NCI-H1105 (cell line): ENCODE measurements around the gene APAF1.

Experiments used
- DNase-seq: peaks from one replicate; lab custom pipeline; 2025; lab: John Stamatoyannopoulos, UW

Gene APAF1

GRCh38 chr12:98671459-98671858 lies 26.4 kb downstream of the APAF1 start:
- no peak for DNase-seq

- no peak for DNase-seq
These were observed 29.8 kb downstream of the APAF1 start for GRCh38 chr12:98674841-98675240.

- no peak for DNase-seq
These were observed 33.3 kb downstream of the APAF1 start for GRCh38 chr12:98678236-98678945.

GRCh38 chr12:98678946-98679610 lies 34.0 kb downstream of the APAF1 start:
- DNase-seq: no peak

- DNase-seq: no peak
These were observed 34.5 kb downstream of the APAF1 start for GRCh38 chr12:98679611-98680005.

GRCh38 chr12:98684199-98684598 lies 39.1 kb downstream of the APAF1 start:
- DNase-seq: no peak

GRCh38 chr12:98686603-98687002 lies 41.5 kb downstream of the APAF1 start:
- DNase-seq: no peak

- no peak for DNase-seq
These were observed 46.3 kb downstream of the APAF1 start for GRCh38 chr12:98691351-98691750.

GRCh38 chr12:98696036-98696646 lies 51.1 kb downstream of the APAF1 start:
- DNase-seq: no peak

- DNase-seq: no peak
These were observed 52.1 kb downstream of the APAF1 start for GRCh38 chr12:98697209-98697608.

GRCh38 chr12:98698603-98699463 lies 53.7 kb downstream of the APAF1 start:
- DNase-seq: peak; percentile 60

- no peak for DNase-seq
These were observed 54.5 kb downstream of the APAF1 start for GRCh38 chr12:98699586-98699985.

- no peak for DNase-seq
These were observed 56.1 kb downstream of the APAF1 start for GRCh38 chr12:98701166-98701565.

- no peak for DNase-seq
These were observed 63.9 kb downstream of the APAF1 start for GRCh38 chr12:98709022-98709421.

- no peak for DNase-seq
These were observed 69.3 kb downstream of the APAF1 start for GRCh38 chr12:98714426-98714825.

- DNase-seq: no peak
These were observed 74.7 kb downstream of the APAF1 start for GRCh38 chr12:98719515-98720504.

GRCh38 chr12:98721204-98721702 lies 76.2 kb downstream of the APAF1 start:
- DNase-seq: no peak

- DNase-seq: no peak
These were observed 79.5 kb downstream of the APAF1 start for GRCh38 chr12:98724384-98725155.

- DNase-seq: peak; percentile 39
These were observed 80.6 kb downstream of the APAF1 start for GRCh38 chr12:98725476-98726247.
